Adrenal gland (tissue), 12 donors: Measurements from ENCODE around the gene GATA3. TPM values are rescaled to one million over a fixed set of nuclear protein-coding genes. Genes with fewer than 3 reads are reported as not detected.

ENCODE experiments used
- DNase-seq, 7 donors: peaks; one replicate each; pipeline ENCODE4 v3.0.0-alpha.2; 2019 to 2020
- H3K27ac ChIP-seq, 5 donors: fragments of 200-600 bp; sonication (generic) in 4 of 5; 1 replicate in 3 of 5; 2 replicates in 2 of 5; pipeline versions ENCODE4 v1.5.1 to v1.8.0; 2016 to 2020; ENCODE audit warnings: mild to moderate bottlenecking in 1 of 5
- H3K27me3 ChIP-seq: fragments of 200-600 bp; 2 replicates; pipeline ENCODE4 v1.8.0; 2021
- H3K36me3 ChIP-seq, 2 donors: fragments of 200-600 bp; replicated peaks in 1 of 2; 1 replicate in 1 of 2; 2 replicates in 1 of 2; pipeline versions ENCODE4 v1.5.1 to v1.8.0; 2018 to 2022
- H3K4me1 ChIP-seq, 2 donors: fragments of 200-600 bp; replicated peaks in 1 of 2; 1 replicate in 1 of 2; 2 replicates in 1 of 2; pipeline versions ENCODE4 v1.5.1 to v1.8.0; 2018 to 2021
- H3K4me3 ChIP-seq, 4 donors: fragments of 200-600 bp; sonication (generic) in 3 of 4; one replicate each; pipeline ENCODE4 v1.5.1; 2016 to 2018
- H3K9me3 ChIP-seq, 3 donors: fragments of 200-600 bp; sonication (generic) in 1 of 3; replicated peaks in 1 of 3; 1 replicate in 2 of 3; 2 replicates in 1 of 3; pipeline versions ENCODE4 v1.5.1 to v1.8.0; 2016 to 2021
- CTCF ChIP-seq, 6 experiments: fragments of 450-650 bp in 4 of 6; fragments of 200-600 bp in 2 of 6; sonication (generic) in 1 of 6; IDR thresholded peaks; 1 replicate in 5 of 6; 2 replicates in 1 of 6; pipeline versions ENCODE4 v1.5.1 to v1.8.0; 2016 to 2021; ENCODE audit warnings: antibody characterized with exemption in 6 of 6, mild to moderate bottlenecking in 2 of 6, moderate library complexity in 1 of 6
- POLR2A ChIP-seq, 2 donors: fragments of 450-650 bp; IDR thresholded peaks; one replicate each; pipeline ENCODE4 v1.6.1; 2017; ENCODE audit warnings: antibody characterized with exemption in 2 of 2, mild to moderate bottlenecking in 2 of 2, moderate library complexity in 1 of 2
- WGBS, 4 donors: extraction: QIAGEN DNeasy Blood & Tissue Kit in 2 of 4; methylation state at CpG; one replicate each; pipeline versions ENCODE4 v1.1.5 to v1.1.7; 2013 to 2017; 5-methylcytosine and 5-hydroxymethylcytosine counted together
- intact Hi-C, 2 donors: fragments of 100-400 bp; cut with DNase I; formaldehyde crosslinking; loops; one replicate each; pipeline versions ENCODE4 v1.14.1 to v1.15.0; 2022 to 2023
- polyA plus RNA-seq, 3 donors: library from polyadenylated mRNA; stranded (reverse); fragments of 200-250 nt in 2 of 3; fragments of 350-450 nt in 1 of 3; fragmentation: Illumina TruSeq in 1 of 3; extraction: RNeasy Lipid Tissue Mini Kit (QIAGEN cat#74804) in 1 of 3; gene quantifications; one replicate each; pipeline ENCODE4 v1.2.3, GENCODE V29; 2013 to 2014
- total RNA-seq, 9 donors: library from RNA; depleted of rRNA in 4 of 9; stranded (reverse); fragments of >200 nt in 4 of 9; fragments of 120-200 nt in 1 of 9; fragmentation: NEBNext Ultra II Directional in 1 of 9; extraction: Animal tissue kit (Norgen Biotek cat#: 25700) in 1 of 9; gene quantifications; one replicate each; pipeline versions ENCODE4 v1.1.0 to v1.2.4, GENCODE V29; 2013 to 2023
- donor health status: healthy with polysubstance abuse.
- donor health status: Bipolar disorder and iron deficiency.
- donor health status: DM: yes; HTN: yes; CAD: no.
- donor health status: DM: no; HTN: no; CAD: no.
- donor health status: DM: no; HTN: no; CAD: no.
- donor health status: DM: yes; HTN: yes; CAD: no.

The GATA3 gene
- total and polyA plus RNA-seq, 12 donors, result 1.8 to 11.6 (median 4.7) TPM

- intact Hi-C loops, result no loop called here
- TF ChIP-seq CTCF (IDR thresholded peaks at IDR 0.05), result no peak
- TF ChIP-seq POLR2A (IDR thresholded peaks at IDR 0.05), result no peak
- no peak overlapping the region for H3K27ac ChIP-seq
- H3K4me3 ChIP-seq, result no peak overlapping the region
- H3K9me3 ChIP-seq, result no peaks in the 10 kb centered on the region
- 49 to 79% (median 64%) methylated on average over 2 of the region's 2 CpGs for WGBS, 4 donors
- H3K36me3 ChIP-seq, result peaks cover 0 to 13% of the 10 kb centered on the region in 2 donors
- DNase-seq, result no peak
- peaks cover 0 to 6% of the 10 kb centered on the region in 2 donors for H3K4me1 ChIP-seq
- no peaks in the 10 kb centered on the region for H3K27me3 ChIP-seq
Observed at GRCh38 chr10:8065651-8066050, 11.2 kb downstream of the GATA3 start.

GRCh38 chr10:8066124-8066523, 11.6 kb downstream of the GATA3 start:
- Histone ChIP-seq H3K36me3 (peaks cover 0 to 13% of the 10 kb centered on the region in 2 donors), H3K9me3 (no peaks in the 10 kb centered on the region), H3K4me1 (peaks cover 0 to 6% of the 10 kb centered on the region in 2 donors), H3K27ac (no peak overlapping the region), H3K4me3 (no peak overlapping the region), H3K27me3 (no peaks in the 10 kb centered on the region)
- DNase-seq, result no peak
- no peak for TF ChIP-seq CTCF (IDR thresholded peaks at IDR 0.05)
- TF ChIP-seq POLR2A (IDR thresholded peaks at IDR 0.05), result no peak
- intact Hi-C loops, result no loop called here
- 71 to 85% (median 75%) methylated on average over 1 of the region's 1 CpG for WGBS, 4 donors

GRCh38 chr10:8066797-8067196, 12.3 kb downstream of the GATA3 start:
- no peaks in the 10 kb centered on the region for H3K9me3 ChIP-seq
- no peak for DNase-seq
- H3K4me3 ChIP-seq, result no peak overlapping the region
- TF ChIP-seq POLR2A (IDR thresholded peaks at IDR 0.05) (no peak), CTCF (IDR thresholded peaks at IDR 0.05) (no peak)
- intact Hi-C loops, result no loop called here
- H3K36me3 ChIP-seq, result peaks cover 0 to 13% of the 10 kb centered on the region in 2 donors
- H3K27me3 ChIP-seq, result no peaks in the 10 kb centered on the region
- H3K27ac ChIP-seq, result no peak overlapping the region
- WGBS, 4 donors, result 87 to 92% (median 91%) methylated on average over 2 of the region's 2 CpGs
- H3K4me1 ChIP-seq, result peaks cover 0 to 6% of the 10 kb centered on the region in 2 donors

GRCh38 chr10:8069108-8069507, 14.6 kb downstream of the GATA3 start:
- Histone ChIP-seq H3K4me3 (no peak overlapping the region), H3K4me1 (peaks cover 0 to 6% of the 10 kb centered on the region in 2 donors), H3K9me3 (no peaks in the 10 kb centered on the region), H3K36me3 (peaks cover 0 to 13% of the 10 kb centered on the region in 2 donors), H3K27ac (no peak overlapping the region), H3K27me3 (no peaks in the 10 kb centered on the region)
- TF ChIP-seq CTCF (IDR thresholded peaks at IDR 0.05) (no peak), POLR2A (IDR thresholded peaks at IDR 0.05) (no peak)
- intact Hi-C loops, result no loop called here
- no peak for DNase-seq
- WGBS, 4 donors, result 79 to 94% (median 88%) methylated on average over 6 to 7 of the region's 7 CpGs
